ENCODE results near the gene MTERF4. TPM values are rescaled to one million over a fixed set of nuclear protein-coding genes. Genes with fewer than 3 reads are reported as not detected.

MTERF4 gene
- total RNA-seq, 1 donor from 2014 or later = 53.7 TPM

DNA sequence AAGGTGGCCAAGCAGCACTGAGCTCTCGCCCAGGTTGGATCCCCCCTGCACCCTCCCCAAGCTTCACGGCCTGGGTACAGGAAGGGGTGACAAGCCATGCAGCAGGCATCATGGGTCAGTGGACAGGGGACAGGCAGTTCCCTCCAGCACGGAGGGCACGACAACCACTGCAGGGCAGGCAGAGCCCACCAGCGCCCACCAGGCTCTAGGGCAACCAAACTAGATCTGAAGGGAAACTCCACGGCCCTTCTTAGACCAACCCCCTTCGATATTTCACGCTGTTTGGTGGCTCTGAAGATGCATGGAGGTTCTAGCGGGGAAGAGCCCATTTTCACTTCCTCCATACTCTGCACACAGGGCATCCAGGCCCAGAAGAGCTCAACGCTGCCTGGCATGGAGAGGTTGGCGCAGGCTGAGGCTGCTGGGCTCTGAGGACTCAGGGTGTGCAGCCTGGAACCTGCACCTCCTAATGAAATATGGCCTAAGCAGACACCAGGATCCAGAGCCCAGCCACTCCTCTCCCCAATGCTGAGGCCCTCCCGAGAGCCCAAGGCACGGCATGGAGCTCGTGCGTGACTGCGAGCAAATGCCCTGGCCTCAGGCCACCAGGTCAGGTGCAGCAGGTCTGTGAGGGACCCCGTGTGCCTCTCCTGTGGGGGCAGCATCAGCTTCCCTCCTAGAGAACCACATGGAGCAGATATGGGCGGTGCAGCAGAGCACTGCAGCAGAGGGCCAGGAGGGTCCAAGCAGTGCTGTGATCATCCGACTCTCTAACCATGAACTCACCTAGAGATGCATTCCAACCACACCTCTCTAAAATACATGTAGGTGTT, 8.7 kb upstream of the MTERF4 start:
- Mint-ChIP-seq H3K36me3 (no peaks in the 10 kb centered on the region), H3K4me1 (no peaks in the 10 kb centered on the region), H3K9me3 (no peaks in the 10 kb centered on the region), H3K27me3 (ENCODE audit: low read depth) (no peaks in the 10 kb centered on the region), H3K4me3 (no peak overlapping the region), H3K27ac (no peak overlapping the region)
- no peak for DNase-seq (ENCODE audit: low spot score in 2 of 2, unreplicated experiment in 2 of 2)
- TF ChIP-seq CTCF (IDR thresholded peaks at IDR 0.05; ENCODE audit: unreplicated experiment) = no peak

GRCh38 chr2:241110089-241110606, 8.1 kb upstream of the MTERF4 start:
- Mint-ChIP-seq H3K36me3 (no peaks in the 10 kb centered on the region), H3K27me3 (ENCODE audit: low read depth) (no peaks in the 10 kb centered on the region), H3K9me3 (no peaks in the 10 kb centered on the region), H3K4me1 (no peaks in the 10 kb centered on the region), H3K27ac (no peak overlapping the region), H3K4me3 (no peak overlapping the region)
- DNase-seq (ENCODE audit: low spot score in 2 of 2, unreplicated experiment in 2 of 2) = no peak
- TF ChIP-seq CTCF (IDR thresholded peaks at IDR 0.05; ENCODE audit: unreplicated experiment) = no peak

GRCh38 chr2:241109210-241110088, 7.4 kb upstream of the MTERF4 start:
- Mint-ChIP-seq H3K27ac (no peak overlapping the region), H3K36me3 (no peaks in the 10 kb centered on the region), H3K4me1 (no peaks in the 10 kb centered on the region), H3K4me3 (no peak overlapping the region), H3K9me3 (no peaks in the 10 kb centered on the region), H3K27me3 (ENCODE audit: low read depth) (no peaks in the 10 kb centered on the region)
- DNase-seq (ENCODE audit: low spot score in 2 of 2, unreplicated experiment in 2 of 2) = no peak
- TF ChIP-seq CTCF (IDR thresholded peaks at IDR 0.05; ENCODE audit: unreplicated experiment) = no peak

- no peak overlapping the region for H3K27ac Mint-ChIP-seq
- no peak overlapping the region for H3K4me3 Mint-ChIP-seq
- no peak for DNase-seq (ENCODE audit: low spot score in 2 of 2, unreplicated experiment in 2 of 2)
- no peaks in the 10 kb centered on the region for H3K27me3 Mint-ChIP-seq (ENCODE audit: low read depth)
- H3K36me3 Mint-ChIP-seq = no peaks in the 10 kb centered on the region
- TF ChIP-seq CTCF (IDR thresholded peaks at IDR 0.05; ENCODE audit: unreplicated experiment) = no peak
- no peaks in the 10 kb centered on the region for H3K9me3 Mint-ChIP-seq
- H3K4me1 Mint-ChIP-seq = no peaks in the 10 kb centered on the region
These were observed 6.5 kb upstream of the MTERF4 start for GRCh38 chr2:241108271-241109209.

All from mesothelial cell of epicardium (in vitro differentiated cells).